Spleen (tissue), 7 donors: ENCODE measurements around the gene CYYR1.

Source experiments
- CTCF ChIP-seq, 11 experiments: fragments of 200-600 bp in 7 of 11; fragments of 450-650 bp in 4 of 11; sonication (generic) in 4 of 11; IDR thresholded peaks in 8 of 11; conservative IDR thresholded peaks in 3 of 11; 1 replicate in 7 of 11; 2 replicates in 4 of 11; pipeline versions ENCODE4 v1.4.0 to v1.8.0; 2016 to 2021; ENCODE audit warnings: antibody characterized with exemption in 11 of 11, inconsistent platforms in 4 of 11, mild to moderate bottlenecking in 1 of 11
- POLR2AphosphoS5 ChIP-seq, 3 donors: sonication (generic); formaldehyde crosslinking; IDR thresholded peaks; one replicate each; pipeline ENCODE4 v1.5.1; 2017; ENCODE audit warnings: antibody characterized with exemption in 3 of 3
- donor health status: DM: no; HTN: no; CAD: no; lungs with moderate emphysema.
- donor health status: DM: no; HTN: no; CAD: no.
- donor health status: DM: no; HTN: no; CAD: no.

GRCh38 chr21:26565546-26565945 lies 7.5 kb downstream of the CYYR1 start:
- TF ChIP-seq CTCF (IDR thresholded peaks at IDR 0.05 in 8 of 11, conservative IDR thresholded peaks at IDR 0.05 in 3 of 11) (no peak), POLR2AphosphoS5 (IDR thresholded peaks at IDR 0.05) (no peak)
